HG03469 (cell line): ENCODE data around the gene SRRM4.

ENCODE experiments used
- ATAC-seq: cut with Tn5 transposase; IDR thresholded peaks from one replicate; pipeline ENCODE4 v1.9.1; 2021; ENCODE audit warnings: mild to moderate bottlenecking, moderate library complexity, moderate number of reproducible peaks; ENCODE audit not compliant: unreplicated experiment

The SRRM4 gene

GRCh38 chr12:119115296-119115905 is 134.1 kb downstream of the SRRM4 start:
- no peak for ATAC-seq

GRCh38 chr12:119117936-119118335 is 136.6 kb downstream of the SRRM4 start:
- no peak for ATAC-seq

GRCh38 chr12:119118625-119119024 is 137.3 kb downstream of the SRRM4 start:
- no peak for ATAC-seq

GRCh38 chr12:119122047-119122446 is 140.7 kb downstream of the SRRM4 start:
- no peak for ATAC-seq

- ATAC-seq = no peak
Observed at GRCh38 chr12:119122751-119123150, 141.4 kb downstream of the SRRM4 start.

- ATAC-seq = no peak
Observed at GRCh38 chr12:119128527-119128926, 147.2 kb downstream of the SRRM4 start.

- ATAC-seq = no peak
Observed at GRCh38 chr12:119129827-119130434, 148.6 kb downstream of the SRRM4 start.

- no peak for ATAC-seq
Observed at GRCh38 chr12:119130523-119130922, 149.2 kb downstream of the SRRM4 start.

- ATAC-seq = no peak
Observed at GRCh38 chr12:119134284-119135072, 153.1 kb downstream of the SRRM4 start.

- ATAC-seq = no peak
Observed at GRCh38 chr12:119136811-119137410, 155.6 kb downstream of the SRRM4 start.

GRCh38 chr12:119139448-119139847 is 158.1 kb downstream of the SRRM4 start:
- ATAC-seq = no peak

GRCh38 chr12:119145367-119145766 is 164.0 kb downstream of the SRRM4 start:
- no peak for ATAC-seq

- ATAC-seq = no peak
Observed at GRCh38 chr12:119147847-119148448, 166.6 kb downstream of the SRRM4 start.

GRCh38 chr12:119149270-119149669 is 167.9 kb downstream of the SRRM4 start:
- ATAC-seq = no peak

GRCh38 chr12:119151445-119152026 is 170.2 kb downstream of the SRRM4 start:
- ATAC-seq = no peak

GRCh38 chr12:119153477-119154434 is 172.4 kb downstream of the SRRM4 start:
- no peak for ATAC-seq

GRCh38 chr12:119154435-119154818 is 173.1 kb downstream of the SRRM4 start:
- no peak for ATAC-seq

GRCh38 chr12:119156401-119157044 is 175.2 kb downstream of the SRRM4 start:
- ATAC-seq = no peak

GRCh38 chr12:119157528-119157927 is 176.2 kb downstream of the SRRM4 start:
- ATAC-seq = no peak
